MCF 10A (cell line): ENCODE results near the gene PCDHGB1. TPM values are rescaled to one million over a fixed set of nuclear protein-coding genes. Genes with fewer than 3 reads are reported as not detected.
A peak's percentile ranks its signal among the peaks of the same experiment; 100 is the strongest.

Source experiments
- BruUV-seq: library from RNA; stranded (reverse); fragments of 400-500 nt; replicated peaks from 2 replicates; lab custom pipeline; 2021; lab: Mats Ljungman, UMichigan
- CTCF ChIA-PET: fragments of 300-600 bp; sonication (Branson Sonifier 250); formaldehyde crosslinking; extraction: SDS; loops from one replicate; lab custom pipeline; 2021; ENCODE audit warnings: antibody characterized with exemption, inconsistent platforms; lab: Yijun Ruan, JAX
- POLR2A ChIA-PET: fragments of 300-600, 350-650 bp; sonication (Branson Sonifier 250); formaldehyde crosslinking; extraction: SDS; loops from one replicate; lab custom pipeline; 2020; ENCODE audit warnings: antibody characterized with exemption, inconsistent platforms; lab: Yijun Ruan, JAX
- DNase-seq: peaks from one replicate; pipeline ENCODE4 v3.0.0-alpha.2; 2018; ENCODE audit not compliant: unreplicated experiment
- H3K27ac Mint-ChIP-seq: one replicate; pipeline ENCODE4 v1.8.0; 2022; ENCODE audit warnings: mild to moderate bottlenecking, low read depth, mixed read lengths; ENCODE audit not compliant: unreplicated experiment
- H3K27me3 Mint-ChIP-seq: one replicate; pipeline ENCODE4 v1.8.0; 2022; ENCODE audit warnings: mixed read lengths; ENCODE audit not compliant: insufficient read depth, unreplicated experiment
- H3K36me3 Mint-ChIP-seq: one replicate; pipeline ENCODE4 v1.8.0; 2022; ENCODE audit warnings: mild to moderate bottlenecking, moderate library complexity, mixed read lengths; ENCODE audit not compliant: insufficient read depth, unreplicated experiment
- H3K4me1 Mint-ChIP-seq: one replicate; pipeline ENCODE4 v1.8.0; 2022; ENCODE audit warnings: mixed read lengths; ENCODE audit not compliant: insufficient read depth, unreplicated experiment
- H3K4me3 Mint-ChIP-seq: one replicate; pipeline ENCODE4 v1.8.0; 2022; ENCODE audit warnings: mild to moderate bottlenecking, moderate library complexity, mixed read lengths; ENCODE audit not compliant: unreplicated experiment
- H3K9me3 Mint-ChIP-seq: one replicate; pipeline ENCODE4 v1.8.0; 2022; ENCODE audit warnings: mixed read lengths; ENCODE audit not compliant: unreplicated experiment
- intact Hi-C: fragments of 100-400 bp; cut with micrococcal nuclease; formaldehyde crosslinking; loops from 2 replicates; pipeline ENCODE4 v1.14.1; 2022
- total RNA-seq: library from RNA; stranded (reverse); gene quantifications from 2 replicates; pipeline ENCODE4 v1.2.3, GENCODE V29; 2022
- TF ChIP-seq, protein P1 (sequence below): fragments of 200-600 bp; IDR thresholded peaks from one replicate; pipeline ENCODE4 v1.8.0; 2022; ENCODE audit warnings: antibody characterized with exemption, mild to moderate bottlenecking; ENCODE audit not compliant: unreplicated experiment

PCDHGB1 gene
- total RNA-seq, 1 experiment from 2014 or later, result 0.19 TPM

GRCh38 chr5:141351591-141351990 is 1.7 kb downstream of the PCDHGB1 start:
- H3K36me3 Mint-ChIP-seq, result no peaks in the 10 kb centered on the region
- TF ChIP-seq, protein P1, sequence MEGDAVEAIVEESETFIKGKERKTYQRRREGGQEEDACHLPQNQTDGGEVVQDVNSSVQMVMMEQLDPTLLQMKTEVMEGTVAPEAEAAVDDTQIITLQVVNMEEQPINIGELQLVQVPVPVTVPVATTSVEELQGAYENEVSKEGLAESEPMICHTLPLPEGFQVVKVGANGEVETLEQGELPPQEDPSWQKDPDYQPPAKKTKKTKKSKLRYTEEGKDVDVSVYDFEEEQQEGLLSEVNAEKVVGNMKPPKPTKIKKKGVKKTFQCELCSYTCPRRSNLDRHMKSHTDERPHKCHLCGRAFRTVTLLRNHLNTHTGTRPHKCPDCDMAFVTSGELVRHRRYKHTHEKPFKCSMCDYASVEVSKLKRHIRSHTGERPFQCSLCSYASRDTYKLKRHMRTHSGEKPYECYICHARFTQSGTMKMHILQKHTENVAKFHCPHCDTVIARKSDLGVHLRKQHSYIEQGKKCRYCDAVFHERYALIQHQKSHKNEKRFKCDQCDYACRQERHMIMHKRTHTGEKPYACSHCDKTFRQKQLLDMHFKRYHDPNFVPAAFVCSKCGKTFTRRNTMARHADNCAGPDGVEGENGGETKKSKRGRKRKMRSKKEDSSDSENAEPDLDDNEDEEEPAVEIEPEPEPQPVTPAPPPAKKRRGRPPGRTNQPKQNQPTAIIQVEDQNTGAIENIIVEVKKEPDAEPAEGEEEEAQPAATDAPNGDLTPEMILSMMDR, result no peak
- H3K27ac Mint-ChIP-seq, result no peak overlapping the region
- H3K27me3 Mint-ChIP-seq, result no peaks in the 10 kb centered on the region
- BruUV-seq, result no TSS peak
- POLR2A ChIA-PET, result no interaction called here
- H3K9me3 Mint-ChIP-seq, result peaks cover 42% of the 10 kb centered on the region
- intact Hi-C loops, result no loop called here
- no peak for DNase-seq
- no peak overlapping the region for H3K4me3 Mint-ChIP-seq
- CTCF ChIA-PET, result interaction anchor here (0.6 kb wide), 1 partner anchor 21 kb away, joined by 5 read pairs; the partner anchor contains the start of gene PCDHGA1
- H3K4me1 Mint-ChIP-seq, result no peaks in the 10 kb centered on the region

DNA sequence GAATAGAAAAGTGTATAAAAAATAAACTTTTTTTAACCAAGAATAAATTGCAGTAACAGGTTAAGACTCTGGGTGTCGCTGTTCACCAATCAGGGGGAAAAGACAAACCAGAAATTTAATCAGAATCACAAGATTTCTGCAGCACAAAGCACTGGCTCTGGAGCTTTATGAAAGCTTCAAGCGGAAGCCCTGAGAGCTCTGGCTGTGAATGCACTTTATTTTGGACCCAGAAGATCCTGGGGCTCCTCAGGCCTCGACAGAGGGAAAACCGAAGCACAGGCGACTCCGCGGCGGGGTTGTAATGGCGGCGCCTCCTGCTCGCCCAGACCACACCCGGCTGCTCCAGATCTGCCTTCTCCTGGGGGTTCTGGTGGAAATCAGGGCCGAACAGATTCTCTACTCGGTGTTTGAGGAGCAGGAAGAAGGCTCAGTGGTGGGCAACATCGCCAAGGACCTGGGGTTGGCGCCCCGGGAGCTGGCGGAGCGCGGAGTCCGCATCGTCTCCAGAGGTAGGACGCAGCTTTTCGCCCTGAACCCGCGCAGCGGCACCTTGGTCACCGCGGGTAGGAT is 5.1 kb downstream of the PCDHGB1 start, which contains the start of gene PCDHGA4:
PCDHGA4 (plus strand) TSS at position 122 of the 570 bp plus-strand sequence; CDS start at position 209, 87 bp downstream.
- Mint-ChIP-seq H3K27ac (no peak within 1 kb of the TSS), H3K4me1 (no peaks in the 10 kb centered on the region), H3K27me3 (no peaks in the 10 kb centered on the region), H3K36me3 (no peaks in the 10 kb centered on the region), H3K4me3 (no peak within 1 kb of the TSS), H3K9me3 (peaks cover 38% of the 10 kb centered on the region)
- BruUV-seq, result no TSS peak
- intact Hi-C loops, result no loop called here
- POLR2A ChIA-PET, result interaction anchor here (0.9 to 1.6 kb wide), 2 partner anchors 8 to 35 kb away, joined by 3 to 5 read pairs; partner anchors contain the start of gene TAF7
- TF ChIP-seq, protein P1, result no peak
- DNase-seq, result peak; percentile 9
- CTCF ChIA-PET, result interaction anchor here (0.7 to 2.0 kb wide), 5 partner anchors 11 to 204 kb away, joined by 3 to 8 read pairs (median 3); partner anchors contain the start of genes PCDHGA3 and PCDHGB3

- Mint-ChIP-seq H3K4me3 (no peak overlapping the region), H3K9me3 (peaks cover 35% of the 10 kb centered on the region), H3K36me3 (no peaks in the 10 kb centered on the region), H3K27me3 (no peaks in the 10 kb centered on the region), H3K4me1 (no peaks in the 10 kb centered on the region), H3K27ac (no peak overlapping the region)
- CTCF ChIA-PET, result interaction anchor here (0.6 to 2.0 kb wide), 7 partner anchors 9 to 203 kb away, joined by 3 to 8 read pairs (median 3); partner anchors contain the start of genes PCDHGA3 and PCDHGB3
- BruUV-seq, result no TSS peak
- intact Hi-C loops, result no loop called here
- TF ChIP-seq, protein P1, result no peak
- POLR2A ChIA-PET, result interaction anchor here (0.9 to 1.6 kb wide), 2 partner anchors 9 to 35 kb away, joined by 3 to 5 read pairs; partner anchors contain the start of gene TAF7
- DNase-seq, result no peak
These were observed 5.7 kb downstream of the PCDHGB1 start for GRCh38 chr5:141355641-141356040.

- no peaks in the 10 kb centered on the region for H3K4me1 Mint-ChIP-seq
- CTCF ChIA-PET, result interaction anchor here (0.6 to 2.0 kb wide), 5 partner anchors 9 to 203 kb away, joined by 3 to 8 read pairs (median 3); partner anchors contain the start of gene PCDHGA3
- no peaks in the 10 kb centered on the region for H3K36me3 Mint-ChIP-seq
- no peak overlapping the region for H3K4me3 Mint-ChIP-seq
- intact Hi-C loops, result no loop called here
- no peak for DNase-seq
- peaks cover 40% of the 10 kb centered on the region for H3K9me3 Mint-ChIP-seq
- POLR2A ChIA-PET, result interaction anchor here (1.6 kb wide), 1 partner anchor 36 kb away, joined by 5 read pairs; the partner anchor contains the start of gene TAF7
- no TSS peak for BruUV-seq
- TF ChIP-seq, protein P1, result no peak
- H3K27me3 Mint-ChIP-seq, result no peaks in the 10 kb centered on the region
- no peak overlapping the region for H3K27ac Mint-ChIP-seq
These were observed 6.2 kb downstream of the PCDHGB1 start for GRCh38 chr5:141356133-141356532.
